HCT116 (cell line): ENCODE data around the gene DONSON. TPM values are rescaled to one million over a fixed set of nuclear protein-coding genes. Genes with fewer than 3 reads are reported as not detected.

ENCODE experiments used
- ATAC-seq: fragments of 200-7000 bp; cut with Tn5 transposase; 2 replicates; pipeline ENCODE4 v1.9.1; 2020; ENCODE audit warnings: mild to moderate bottlenecking, moderate library complexity
- BruUV-seq: library from RNA; stranded (reverse); fragments of 400-500 nt; replicated peaks from 2 replicates; lab custom pipeline; 2021; lab: Mats Ljungman, UMichigan
- CTCF ChIA-PET: fragments of 300-600 bp; sonication (Branson Sonifier 250); formaldehyde crosslinking; loops from one replicate; lab custom pipeline; 2021; ENCODE audit warnings: antibody characterized with exemption; lab: Charles Lee
- POLR2A ChIA-PET: fragments of 300-600, 350-600 bp; sonication (Branson Sonifier 250); formaldehyde crosslinking; loops from one replicate; lab custom pipeline; 2021; ENCODE audit warnings: antibody characterized with exemption; lab: Charles Lee
- RAD21 ChIA-PET, 2 experiments: fragments of 300-600 bp; sonication (Branson Sonifier 250); formaldehyde crosslinking; loops; one replicate each; lab custom pipeline; 2023; ENCODE audit warnings: low total read pairs in 2 of 2; ENCODE audit not compliant: uncharacterized antibody in 2 of 2, unreplicated experiment in 2 of 2, low non-redundant PET in 1 of 2; lab: Charles Lee
- DNase-seq: peaks from one replicate; pipeline ENCODE4 v3.0.0-alpha.2; 2010; ENCODE audit warnings: low read depth, low spot score
- H2AFZ ChIP-seq: fragments of 200-600 bp; shearing (Covaris generic), sonication (generic); 2 replicates; pipeline ENCODE4 v1.6.1; 2017; ENCODE audit warnings: low read depth, mixed run types, mixed read lengths, antibody characterized with exemption, low read length; ENCODE audit not compliant: poor library complexity, severe bottlenecking
- H3K27ac ChIP-seq: 2 replicates; pipeline ENCODE4 v1.5.1; 2012; ENCODE audit warnings: low read depth, low read length
- H3K27me3 ChIP-seq: fragments of 200-600 bp; sonication (generic); 2 replicates; pipeline ENCODE4 v1.6.1; 2016; ENCODE audit warnings: mixed run types, low read length, mixed read lengths; ENCODE audit not compliant: insufficient read depth
- H3K36me3 ChIP-seq, 2 experiments: fragments of 200-500 bp in 1 of 2; fragments of 200-600 bp in 1 of 2; sonication (Bioruptor generic) in 1 of 2; sonication (generic) in 1 of 2; 2 replicates each; pipeline versions ENCODE4 v1.5.1 to v1.6.1; 2014 to 2016; ENCODE audit warnings: low read length in 2 of 2, inconsistent platforms in 1 of 2, mixed read lengths in 1 of 2, mixed run types in 1 of 2; ENCODE audit not compliant: insufficient read depth in 2 of 2, control insufficient read depth in 1 of 2
- H3K4me1 ChIP-seq, 2 experiments: fragments of 200-600 bp in 1 of 2; sonication (generic) in 1 of 2; 2 replicates each; pipeline versions ENCODE4 v1.5.1 to v1.6.1; 2012 to 2017; ENCODE audit warnings: low read length in 2 of 2, inconsistent platforms in 1 of 2, mild to moderate bottlenecking in 1 of 2, mixed read lengths in 1 of 2, mixed run types in 1 of 2, moderate library complexity in 1 of 2; ENCODE audit not compliant: insufficient read depth in 2 of 2, control insufficient read depth in 1 of 2
- H3K4me2 ChIP-seq: fragments of 200-600 bp; sonication (generic); 2 replicates; pipeline ENCODE4 v1.6.1; 2017; ENCODE audit warnings: mixed run types, low read length, mixed read lengths
- H3K4me3 ChIP-seq, 2 experiments: fragments of 200-600 bp in 1 of 2; sonication (generic) in 1 of 2; replicated peaks in 1 of 2; 2 replicates each; pipeline ENCODE4 v1.5.1; 2011 to 2016; ENCODE audit warnings: low read length in 2 of 2, control low read depth in 1 of 2, low read depth in 1 of 2, mild to moderate bottlenecking in 1 of 2, mixed read lengths in 1 of 2, mixed run types in 1 of 2
- H3K79me2 ChIP-seq: fragments of 200-600 bp; sonication (generic); 2 replicates; pipeline ENCODE4 v1.6.1; 2017; ENCODE audit warnings: mild to moderate bottlenecking, mixed run types, low read length, moderate library complexity, mixed read lengths; ENCODE audit not compliant: insufficient read depth
- H3K9ac ChIP-seq: fragments of 200-600 bp; sonication (generic); 2 replicates; pipeline ENCODE4 v1.6.1; 2016; ENCODE audit warnings: low read length, mixed read lengths
- H3K9me2 ChIP-seq: fragments of 200-600 bp; sonication (generic), shearing (Covaris generic); 2 replicates; pipeline ENCODE4 v1.6.1; 2017; ENCODE audit warnings: mixed run types, mild to moderate bottlenecking, moderate library complexity; ENCODE audit not compliant: insufficient read depth
- H3K9me3 ChIP-seq, 2 experiments: fragments of 200-500 bp in 1 of 2; fragments of 200-600 bp in 1 of 2; sonication (Bioruptor generic) in 1 of 2; sonication (generic) in 1 of 2; 2 replicates each; pipeline ENCODE4 v1.6.1; 2014 to 2017; ENCODE audit warnings: low read length in 2 of 2, mixed read lengths in 2 of 2, inconsistent platforms in 1 of 2, low read depth in 1 of 2, mild to moderate bottlenecking in 1 of 2, mixed run types in 1 of 2, moderate library complexity in 1 of 2; ENCODE audit not compliant: control insufficient read depth in 1 of 2, insufficient read depth in 1 of 2
- H4K20me1 ChIP-seq: fragments of 200-600 bp; sonication (generic), shearing (Covaris generic); 2 replicates; pipeline ENCODE4 v1.6.1; 2017; ENCODE audit warnings: mixed run types, mild to moderate bottlenecking, moderate library complexity; ENCODE audit not compliant: insufficient read depth
- CTCF ChIP-seq, 3 experiments: fragments of 200-600 bp in 1 of 3; sonication (generic) in 1 of 3; IDR thresholded peaks in 2 of 3; conservative IDR thresholded peaks in 1 of 3; 2 replicates each; pipeline ENCODE4 v1.5.1; 2012 to 2017; ENCODE audit warnings: low read depth in 2 of 3, low read length in 2 of 3, antibody characterized with exemption in 1 of 3, borderline replicate concordance in 1 of 3, control low read depth in 1 of 3, mild to moderate bottlenecking in 1 of 3, mixed read lengths in 1 of 3, mixed run types in 1 of 3, moderate library complexity in 1 of 3; ENCODE audit not compliant: insufficient read depth in 1 of 3
- EGR1 ChIP-seq: IDR thresholded peaks from 2 replicates; pipeline ENCODE4 v1.6.1; 2012; ENCODE audit warnings: low read depth
- EZH2phosphoT487 ChIP-seq: fragments of 200-600 bp; IDR thresholded peaks from 2 replicates; pipeline ENCODE4 v1.6.1; 2018; ENCODE audit warnings: antibody characterized with exemption, borderline replicate concordance
- JUND ChIP-seq: IDR thresholded peaks from 2 replicates; pipeline ENCODE4 v1.6.1; 2012
- SP1 ChIP-seq: IDR thresholded peaks from 2 replicates; pipeline ENCODE4 v1.6.1; 2012; ENCODE audit warnings: low read depth
- intact Hi-C: fragments of 100-400 bp; cut with micrococcal nuclease; formaldehyde crosslinking; loops from 2 replicates; pipeline ENCODE4 v1.10.0; 2022
- total RNA-seq: library from RNA; stranded (reverse); gene quantifications from one replicate; pipeline ENCODE4 v1.2.1, GENCODE V29; 2021; ENCODE audit not compliant: unreplicated experiment
- TF ChIP-seq, protein P1 (sequence below): IDR thresholded peaks from 2 replicates; pipeline ENCODE4 v1.6.1; 2012

The DONSON gene
- total RNA-seq, 1 experiment from 2014 or later: 31.7 TPM

DNA sequence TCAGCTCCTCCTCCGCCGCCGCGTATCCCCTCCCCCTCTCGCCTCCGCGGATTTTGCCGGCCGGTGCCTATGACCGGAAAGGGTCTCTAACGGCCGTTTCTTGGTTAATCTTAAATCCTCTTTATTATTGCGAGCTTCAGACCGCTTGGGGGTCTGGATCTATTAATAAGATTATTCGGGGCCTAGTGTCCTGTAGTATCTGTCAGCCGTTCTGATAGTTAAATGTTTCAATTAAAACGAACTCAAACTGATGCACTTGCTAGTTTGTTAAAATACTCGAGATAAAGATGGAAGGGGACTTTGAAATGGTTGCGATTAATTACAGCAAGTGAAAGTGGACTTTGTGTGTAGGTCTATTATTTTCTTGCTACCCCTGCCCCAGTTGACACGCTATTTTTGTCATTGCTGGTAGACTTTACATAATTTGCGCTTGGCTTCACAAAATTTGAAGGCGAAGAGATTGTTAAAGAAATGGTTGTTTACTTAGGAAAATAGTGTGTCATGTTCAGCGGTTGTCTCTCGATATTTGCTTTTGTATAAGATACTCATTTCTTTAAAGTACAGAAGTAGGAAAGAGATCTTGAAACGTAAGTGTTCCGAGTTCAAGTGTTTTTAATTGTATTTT lies 44.9 kb downstream of the DONSON start:
- Histone ChIP-seq H3K36me3 (peaks cover 20 to 40% of the 10 kb centered on the region in 2 experiments), H3K79me2 (peaks cover 90% of the 10 kb centered on the region), H3K9me2 (no peaks in the 10 kb centered on the region), H3K27me3 (no peaks in the 10 kb centered on the region), H3K9ac (peak overlapping the region; percentile 89), H4K20me1 (peaks cover 40% of the 10 kb centered on the region), H3K4me2 (peak overlapping the region; percentile 92), H3K27ac (peak overlapping the region; percentile 98), H3K4me3 (peak overlapping the region; percentile 87 to 91), H3K4me1 (peaks cover 15 to 19% of the 10 kb centered on the region in 2 experiments), H2AFZ (no peak overlapping the region), H3K9me3 (no peaks in the 10 kb centered on the region)
- peak; percentile 32 for ATAC-seq
- BruUV-seq: no TSS peak
- intact Hi-C loops: loop anchor here (5.0 kb wide), 1 partner anchor 99 kb away; the partner anchor contains the start of genes CRYZL1 and ITSN1
- TF ChIP-seq EZH2phosphoT487 (no peak), CTCF (IDR thresholded peaks at IDR 0.05 in 2 of 3, conservative IDR thresholded peaks at IDR 0.05 in 1 of 3; ENCODE audit: borderline replicate concordance in 1 of 3, insufficient read depth in 1 of 3, low read depth in 2 of 3, low read length in 2 of 3) (no peak), JUND (no peak), EGR1 (no peak), SP1 (no peak)
- TF ChIP-seq, protein P1, sequence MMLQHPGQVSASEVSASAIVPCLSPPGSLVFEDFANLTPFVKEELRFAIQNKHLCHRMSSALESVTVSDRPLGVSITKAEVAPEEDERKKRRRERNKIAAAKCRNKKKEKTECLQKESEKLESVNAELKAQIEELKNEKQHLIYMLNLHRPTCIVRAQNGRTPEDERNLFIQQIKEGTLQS: no peak
- POLR2A ChIA-PET: interaction anchor here (0.6 to 1.2 kb wide), 5 partner anchors 19 to 675 kb away, joined by 3 to 7 read pairs (median 3); partner anchors contain the start of genes DONSON and TMEM50B
- CTCF ChIA-PET: no interaction called here
- RAD21 ChIA-PET: no interaction called here
- no peak for DNase-seq
